ENCODE data around the gene ZP3. TPM values are rescaled to one million over a fixed set of nuclear protein-coding genes. Genes with fewer than 3 reads are reported as not detected.
A peak's percentile ranks its signal among the peaks of the same experiment; 100 is the strongest.
"Not testable (repeated sequence)": the region's sequence is repeated elsewhere in the genome, so short reads cannot be mapped to it uniquely, and the experiment has no call there.

ZP3 gene
- total and polyA plus RNA-seq, 11 donors: 0.24 to 8.1 (median 0.64) TPM; not detected in 3

DNA sequence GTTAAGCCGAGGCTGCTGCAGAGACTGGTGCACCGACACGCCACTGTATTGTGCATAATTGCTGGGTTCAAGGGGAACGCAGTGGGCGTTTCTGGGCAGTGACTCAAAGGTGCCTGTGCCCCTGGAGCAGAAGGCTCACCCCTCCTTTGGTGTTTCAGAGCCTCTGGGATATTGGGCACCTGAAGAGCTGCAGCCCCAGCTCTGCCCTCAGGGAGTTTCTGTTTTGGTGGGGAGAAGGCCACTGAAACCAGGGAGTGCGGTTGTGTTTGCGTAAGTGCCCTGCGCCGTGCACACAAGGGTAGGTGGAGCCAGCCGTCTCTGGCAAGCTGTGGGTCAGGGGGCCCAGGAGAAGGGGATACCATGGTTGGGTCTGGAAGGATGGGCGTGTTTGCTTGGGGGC is 51.5 kb downstream of the ZP3 start:
- H3K36me3 ChIP-seq: peaks cover 0 to 15% (median 0%) of the 10 kb centered on the region in 9 donors
- intact Hi-C loops (cut with DNase I); DNase-seq; H3K9me3 ChIP-seq; ATAC-seq; H3K4me1 ChIP-seq; H3K27me3 ChIP-seq; H3K4me3 ChIP-seq; H3K27ac ChIP-seq: not testable (repeated sequence)
- WGBS, 4 donors: 99 to 100% methylated on average over 2 to 6 of the region's 11 CpGs; no CpG with 5 or more reads in 2 of the 4 donors

- H3K9me3 ChIP-seq; H3K4me3 ChIP-seq; ATAC-seq; H3K4me1 ChIP-seq; DNase-seq; H3K27me3 ChIP-seq; intact Hi-C loops (cut with DNase I); H3K27ac ChIP-seq: not testable (repeated sequence)
- 80 to 94% (median 94%) methylated on average over 1 to 23 of the region's 24 CpGs for WGBS, 4 donors
- H3K36me3 ChIP-seq: peaks cover 0 to 14% (median 0%) of the 10 kb centered on the region in 9 donors
These were observed 52.2 kb downstream of the ZP3 start for GRCh38 chr7:76476742-76477474.

DNA sequence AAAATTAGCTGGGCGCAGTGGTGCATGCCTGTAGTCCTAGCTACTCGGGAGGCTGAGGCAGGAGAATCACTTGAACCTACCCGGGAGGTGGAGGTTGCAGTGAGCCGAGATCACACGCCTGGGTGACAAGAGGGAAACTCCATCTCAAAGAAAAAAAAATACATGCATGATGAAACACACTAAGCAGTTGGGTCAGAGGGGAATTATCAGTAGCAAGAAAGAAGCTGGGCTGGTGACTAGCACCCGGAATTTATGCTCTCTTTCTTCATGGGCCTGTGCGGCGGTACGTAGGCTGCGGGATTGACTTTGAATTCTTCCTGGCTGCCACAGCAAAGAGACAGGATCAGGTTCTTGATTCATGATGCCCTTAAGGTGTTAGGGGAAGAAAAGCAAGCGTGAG is 54.9 kb downstream of the ZP3 start:
- H3K4me3 ChIP-seq; H3K9me3 ChIP-seq; H3K27me3 ChIP-seq; DNase-seq; H3K27ac ChIP-seq; intact Hi-C loops (cut with DNase I); ATAC-seq; H3K4me1 ChIP-seq: not testable (repeated sequence)
- H3K36me3 ChIP-seq: peaks cover 0 to 30% (median 7%) of the 10 kb centered on the region in 9 donors
- WGBS, 4 donors: 81 to 92% (median 89%) methylated on average over 4 to 11 of the region's 11 CpGs

DNA sequence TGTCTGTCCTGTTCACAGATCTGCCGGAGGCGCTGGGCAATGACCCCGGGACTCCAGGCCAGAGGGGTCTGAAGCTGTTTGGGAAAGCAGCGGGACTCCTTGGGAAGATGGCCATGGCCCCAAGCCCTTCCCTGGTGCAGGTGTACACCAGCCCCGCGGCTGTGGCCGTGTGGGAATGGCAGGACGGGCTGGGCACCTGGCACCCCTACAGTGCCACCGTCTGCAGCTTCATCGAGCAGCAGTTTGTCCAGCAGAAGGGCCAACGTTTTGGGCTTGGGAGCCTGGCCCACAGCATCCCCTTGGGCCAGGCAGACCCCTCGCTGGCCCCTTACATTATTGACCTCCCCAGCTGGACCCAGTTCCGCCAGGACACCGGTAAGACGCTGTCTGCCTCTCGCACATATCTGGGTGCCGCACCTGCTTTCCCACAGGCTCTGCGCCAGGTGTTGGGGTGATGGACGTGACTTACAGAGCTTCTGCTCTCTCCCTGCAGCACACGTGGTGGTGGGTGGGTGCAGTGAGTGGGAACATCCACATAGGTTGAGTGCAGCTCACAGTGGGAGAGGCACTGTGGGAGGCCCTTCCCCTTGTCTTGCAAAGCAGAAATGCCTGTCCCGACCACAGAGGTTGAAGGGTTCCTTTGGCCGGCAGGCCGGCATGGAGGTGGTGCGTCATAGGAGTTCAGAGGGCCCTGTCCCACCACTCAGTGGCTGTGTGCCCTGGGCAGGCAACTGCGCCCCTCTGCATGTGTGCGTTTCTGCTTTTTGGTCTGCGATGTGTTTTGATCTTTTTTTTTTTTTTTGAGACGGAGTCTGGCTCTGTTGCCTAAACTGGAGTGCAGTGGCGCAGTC is 55.9 kb downstream of the ZP3 start:
- 90 to 94% (median 92%) methylated on average over 11 to 28 of the region's 29 CpGs for WGBS, 4 donors
- ATAC-seq; H3K9me3 ChIP-seq; H3K4me1 ChIP-seq; DNase-seq; intact Hi-C loops (cut with DNase I); H3K27ac ChIP-seq; H3K4me3 ChIP-seq; H3K27me3 ChIP-seq: not testable (repeated sequence)
- H3K36me3 ChIP-seq: peaks cover 0 to 30% (median 6%) of the 10 kb centered on the region in 9 donors

DNA sequence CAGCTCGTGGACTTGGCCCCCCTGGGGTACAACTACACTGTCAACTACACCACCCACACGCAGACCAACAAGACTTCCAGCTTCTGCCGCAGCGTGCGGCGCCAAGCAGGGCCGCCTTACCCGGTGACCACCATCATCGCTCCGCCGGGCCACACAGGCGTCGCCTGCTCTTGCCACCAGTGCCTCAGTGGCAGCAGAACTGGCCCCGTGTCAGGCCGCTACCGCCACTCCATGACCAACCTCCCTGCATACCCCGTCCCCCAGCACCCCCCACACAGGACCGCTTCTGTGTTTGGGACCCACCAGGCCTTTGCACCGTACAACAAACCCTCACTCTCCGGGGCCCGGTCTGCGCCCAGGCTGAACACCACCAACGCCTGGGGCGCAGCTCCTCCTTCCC is 57.9 kb downstream of the ZP3 start:
- H3K9me3 ChIP-seq; H3K27ac ChIP-seq; DNase-seq; intact Hi-C loops (cut with DNase I); H3K27me3 ChIP-seq; H3K4me3 ChIP-seq; ATAC-seq; H3K4me1 ChIP-seq: not testable (repeated sequence)
- 95 to 97% (median 96%) methylated on average over 23 to 24 of the region's 24 CpGs for WGBS, 4 donors
- H3K36me3 ChIP-seq: peaks cover 0 to 30% (median 6%) of the 10 kb centered on the region in 9 donors

- H3K9me3 ChIP-seq; H3K4me1 ChIP-seq; H3K4me3 ChIP-seq; H3K27me3 ChIP-seq; ATAC-seq; DNase-seq; intact Hi-C loops (cut with DNase I); H3K27ac ChIP-seq: not testable (repeated sequence)
- WGBS, 4 donors: 94 to 96% (median 95%) methylated on average over 12 to 17 of the region's 17 CpGs
- peaks cover 0 to 30% (median 6%) of the 10 kb centered on the region in 9 donors for H3K36me3 ChIP-seq
These were observed 58.3 kb downstream of the ZP3 start for GRCh38 chr7:76483081-76483480.

- 91 to 92% methylated on average over 7 to 8 of the region's 12 CpGs; no CpG with 5 or more reads in 2 of the 4 donors for WGBS, 4 donors
- peaks cover 0 to 30% (median 6%) of the 10 kb centered on the region in 9 donors for H3K36me3 ChIP-seq
- H3K27me3 ChIP-seq; H3K27ac ChIP-seq; H3K9me3 ChIP-seq; H3K4me1 ChIP-seq; ATAC-seq; intact Hi-C loops (cut with DNase I); H3K4me3 ChIP-seq; DNase-seq: not testable (repeated sequence)
These were observed 59.7 kb downstream of the ZP3 start for GRCh38 chr7:76484456-76484855.

GRCh38 chr7:76485822-76486610 is 61.3 kb downstream of the ZP3 start:
- WGBS, 4 donors: 45 to 52% methylated on average over 6 of the region's 20 CpGs; no CpG with 5 or more reads in 2 of the 4 donors
- peak; percentile 18 to 65 (median 50) for ATAC-seq
- H3K4me1 ChIP-seq; intact Hi-C loops (cut with DNase I); H3K4me3 ChIP-seq; H3K27ac ChIP-seq; H3K9me3 ChIP-seq; DNase-seq; H3K27me3 ChIP-seq: not testable (repeated sequence)
- peaks cover 0 to 24% (median 6%) of the 10 kb centered on the region in 9 donors for H3K36me3 ChIP-seq

- DNase-seq; H3K4me1 ChIP-seq; H3K4me3 ChIP-seq; intact Hi-C loops (cut with DNase I); H3K27ac ChIP-seq; H3K9me3 ChIP-seq; H3K27me3 ChIP-seq: not testable (repeated sequence)
- 53 to 66% (median 65%) methylated on average over 2 of the region's 5 CpGs; no CpG with 5 or more reads in 1 of the 4 donors for WGBS, 4 donors
- ATAC-seq: peak; percentile 24 to 63 (median 46)
- H3K36me3 ChIP-seq: peaks cover 0 to 21% (median 6%) of the 10 kb centered on the region in 9 donors
These were observed 61.9 kb downstream of the ZP3 start for GRCh38 chr7:76486618-76487017.

GRCh38 chr7:76487969-76488368 is 63.2 kb downstream of the ZP3 start:
- peak in 2 of 4 donors; percentile 18 to 38 for ATAC-seq
- intact Hi-C loops (cut with DNase I); H3K9me3 ChIP-seq; H3K4me1 ChIP-seq; H3K27ac ChIP-seq; H3K36me3 ChIP-seq; H3K4me3 ChIP-seq; DNase-seq; H3K27me3 ChIP-seq: not testable (repeated sequence)
- 72 to 93% (median 77%) methylated on average over 3 to 8 of the region's 13 CpGs; no CpG with 5 or more reads in 1 of the 4 donors for WGBS, 4 donors
